ENCODE data around the gene DTD2. TPM values are rescaled to one million over a fixed set of nuclear protein-coding genes. Genes with fewer than 3 reads are reported as not detected.

The DTD2 gene
- total RNA-seq, 1 experiment from 2014 or later = 16.7 TPM

DNA sequence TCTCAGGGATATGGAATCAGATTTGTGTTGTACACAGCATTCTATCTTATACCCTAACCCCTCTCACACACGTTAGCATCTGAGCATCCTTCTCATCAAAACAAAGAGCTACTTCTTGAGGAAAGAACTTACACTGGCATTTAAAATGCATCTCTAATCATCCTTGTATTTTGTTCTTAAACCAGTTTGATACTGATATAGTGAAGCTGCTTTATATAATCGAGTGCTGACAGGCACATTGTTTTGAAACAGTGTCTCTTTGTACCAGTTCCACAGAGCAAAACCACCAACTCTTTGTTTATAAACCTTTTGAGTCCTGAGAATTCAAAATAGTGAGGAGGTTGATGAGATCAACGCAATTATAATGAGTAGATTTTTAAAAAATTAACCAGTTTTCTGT lies 21.7 kb upstream of the DTD2 start:
- Mint-ChIP-seq H3K27me3 (ENCODE audit: low read depth) (peaks cover 7% of the 10 kb centered on the region), H3K27ac (no peak overlapping the region), H3K36me3 (peaks cover 3% of the 10 kb centered on the region; the same call in 1 of the 2 replicates), H3K9me3 (peaks cover 5% of the 10 kb centered on the region), H3K4me1 (no peaks in the 10 kb centered on the region), H3K4me3 (no peak overlapping the region)
- POLR2A ChIA-PET = no interaction called here
- TF ChIP-seq, protein P1, sequence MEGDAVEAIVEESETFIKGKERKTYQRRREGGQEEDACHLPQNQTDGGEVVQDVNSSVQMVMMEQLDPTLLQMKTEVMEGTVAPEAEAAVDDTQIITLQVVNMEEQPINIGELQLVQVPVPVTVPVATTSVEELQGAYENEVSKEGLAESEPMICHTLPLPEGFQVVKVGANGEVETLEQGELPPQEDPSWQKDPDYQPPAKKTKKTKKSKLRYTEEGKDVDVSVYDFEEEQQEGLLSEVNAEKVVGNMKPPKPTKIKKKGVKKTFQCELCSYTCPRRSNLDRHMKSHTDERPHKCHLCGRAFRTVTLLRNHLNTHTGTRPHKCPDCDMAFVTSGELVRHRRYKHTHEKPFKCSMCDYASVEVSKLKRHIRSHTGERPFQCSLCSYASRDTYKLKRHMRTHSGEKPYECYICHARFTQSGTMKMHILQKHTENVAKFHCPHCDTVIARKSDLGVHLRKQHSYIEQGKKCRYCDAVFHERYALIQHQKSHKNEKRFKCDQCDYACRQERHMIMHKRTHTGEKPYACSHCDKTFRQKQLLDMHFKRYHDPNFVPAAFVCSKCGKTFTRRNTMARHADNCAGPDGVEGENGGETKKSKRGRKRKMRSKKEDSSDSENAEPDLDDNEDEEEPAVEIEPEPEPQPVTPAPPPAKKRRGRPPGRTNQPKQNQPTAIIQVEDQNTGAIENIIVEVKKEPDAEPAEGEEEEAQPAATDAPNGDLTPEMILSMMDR (IDR thresholded peaks at IDR 0.05) = no peak
- no peak for TF ChIP-seq ZMAT4 (CRISPR knock-in tag; IDR thresholded peaks at IDR 0.05)
- no peak for TF ChIP-seq AFF4 (CRISPR knock-in tag; IDR thresholded peaks at IDR 0.05; ENCODE audit: borderline replicate concordance)
- TF ChIP-seq, protein P2, sequence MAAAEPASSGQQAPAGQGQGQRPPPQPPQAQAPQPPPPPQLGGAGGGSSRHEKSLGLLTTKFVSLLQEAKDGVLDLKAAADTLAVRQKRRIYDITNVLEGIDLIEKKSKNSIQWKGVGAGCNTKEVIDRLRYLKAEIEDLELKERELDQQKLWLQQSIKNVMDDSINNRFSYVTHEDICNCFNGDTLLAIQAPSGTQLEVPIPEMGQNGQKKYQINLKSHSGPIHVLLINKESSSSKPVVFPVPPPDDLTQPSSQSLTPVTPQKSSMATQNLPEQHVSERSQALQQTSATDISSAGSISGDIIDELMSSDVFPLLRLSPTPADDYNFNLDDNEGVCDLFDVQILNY (CRISPR knock-in tag; IDR thresholded peaks at IDR 0.05) = no peak
- no peak for TF ChIP-seq TEAD4 (CRISPR knock-in tag; IDR thresholded peaks at IDR 0.05)
- no peak for TF ChIP-seq EMX1 (CRISPR knock-in tag; IDR thresholded peaks at IDR 0.05)
- TF ChIP-seq RORB (CRISPR knock-in tag; IDR thresholded peaks at IDR 0.05) = no peak
- TF ChIP-seq ZNF219 (CRISPR knock-in tag; IDR thresholded peaks at IDR 0.05; ENCODE audit: borderline replicate concordance) = no peak
- TF ChIP-seq, protein P3, sequence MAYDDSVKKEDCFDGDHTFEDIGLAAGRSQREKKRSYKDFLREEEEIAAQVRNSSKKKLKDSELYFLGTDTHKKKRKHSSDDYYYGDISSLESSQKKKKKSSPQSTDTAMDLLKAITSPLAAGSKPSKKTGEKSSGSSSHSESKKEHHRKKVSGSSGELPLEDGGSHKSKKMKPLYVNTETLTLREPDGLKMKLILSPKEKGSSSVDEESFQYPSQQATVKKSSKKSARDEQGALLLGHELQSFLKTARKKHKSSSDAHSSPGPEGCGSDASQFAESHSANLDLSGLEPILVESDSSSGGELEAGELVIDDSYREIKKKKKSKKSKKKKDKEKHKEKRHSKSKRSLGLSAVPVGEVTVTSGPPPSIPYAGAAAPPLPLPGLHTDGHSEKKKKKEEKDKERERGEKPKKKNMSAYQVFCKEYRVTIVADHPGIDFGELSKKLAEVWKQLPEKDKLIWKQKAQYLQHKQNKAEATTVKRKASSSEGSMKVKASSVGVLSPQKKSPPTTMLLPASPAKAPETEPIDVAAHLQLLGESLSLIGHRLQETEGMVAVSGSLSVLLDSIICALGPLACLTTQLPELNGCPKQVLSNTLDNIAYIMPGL (CRISPR knock-in tag; IDR thresholded peaks at IDR 0.05) = no peak
- no peak for TF ChIP-seq ZNF232 (CRISPR knock-in tag; IDR thresholded peaks at IDR 0.05)
- no peak for TF ChIP-seq GRHL2 (CRISPR knock-in tag; IDR thresholded peaks at IDR 0.05; ENCODE audit: insufficient replicate concordance, severe bottlenecking)
- CTCF ChIA-PET = interaction anchor here (0.8 kb wide), 1 partner anchor 61 kb away, joined by 3 read pairs; no protein-coding TSS in a partner anchor
- no peak for ATAC-seq
- DNase-seq (ENCODE audit: low spot score) = no peak

DNA sequence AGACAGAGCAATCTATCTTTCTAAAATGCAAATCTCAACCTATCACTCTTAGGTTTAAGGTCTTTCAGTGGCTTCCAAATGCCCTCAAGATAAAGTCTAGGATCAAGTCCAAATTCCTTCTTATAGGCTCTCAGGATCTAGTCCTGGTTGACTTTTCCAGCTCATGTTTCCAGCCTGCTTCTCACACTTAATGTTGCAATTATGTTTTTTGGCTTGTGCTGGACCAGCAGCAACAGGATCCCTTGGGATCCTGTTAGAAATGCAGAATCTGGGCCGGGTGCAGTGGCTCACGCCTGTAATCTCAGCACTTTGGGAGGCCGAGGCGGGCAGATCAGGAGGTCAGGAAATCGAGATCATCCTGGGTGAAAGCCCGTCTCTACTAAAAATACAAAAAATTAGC lies 19.9 kb upstream of the DTD2 start:
- H3K9me3 Mint-ChIP-seq = peaks cover 16% of the 10 kb centered on the region
- H3K36me3 Mint-ChIP-seq = peaks cover 10% of the 10 kb centered on the region
- no peak overlapping the region for H3K27ac Mint-ChIP-seq
- H3K4me1 Mint-ChIP-seq = no peaks in the 10 kb centered on the region
- no peak overlapping the region for H3K4me3 Mint-ChIP-seq
- DNase-seq (ENCODE audit: low spot score) (no peak), ATAC-seq (no peak)
- CTCF ChIA-PET = no interaction called here
- H3K27me3 Mint-ChIP-seq (ENCODE audit: low read depth) = peaks cover 7% of the 10 kb centered on the region; the same call in 1 of the 2 replicates
- POLR2A ChIA-PET = no interaction called here
- TF ChIP-seq GABPB1 (CRISPR knock-in tag; IDR thresholded peaks at IDR 0.05) = no peak
- no peak for TF ChIP-seq SMAD4 (CRISPR knock-in tag; IDR thresholded peaks at IDR 0.05)
- no peak for TF ChIP-seq ZMAT4 (CRISPR knock-in tag; IDR thresholded peaks at IDR 0.05)
- no peak for TF ChIP-seq TEAD4 (CRISPR knock-in tag; IDR thresholded peaks at IDR 0.05)
- TF ChIP-seq, protein P4, sequence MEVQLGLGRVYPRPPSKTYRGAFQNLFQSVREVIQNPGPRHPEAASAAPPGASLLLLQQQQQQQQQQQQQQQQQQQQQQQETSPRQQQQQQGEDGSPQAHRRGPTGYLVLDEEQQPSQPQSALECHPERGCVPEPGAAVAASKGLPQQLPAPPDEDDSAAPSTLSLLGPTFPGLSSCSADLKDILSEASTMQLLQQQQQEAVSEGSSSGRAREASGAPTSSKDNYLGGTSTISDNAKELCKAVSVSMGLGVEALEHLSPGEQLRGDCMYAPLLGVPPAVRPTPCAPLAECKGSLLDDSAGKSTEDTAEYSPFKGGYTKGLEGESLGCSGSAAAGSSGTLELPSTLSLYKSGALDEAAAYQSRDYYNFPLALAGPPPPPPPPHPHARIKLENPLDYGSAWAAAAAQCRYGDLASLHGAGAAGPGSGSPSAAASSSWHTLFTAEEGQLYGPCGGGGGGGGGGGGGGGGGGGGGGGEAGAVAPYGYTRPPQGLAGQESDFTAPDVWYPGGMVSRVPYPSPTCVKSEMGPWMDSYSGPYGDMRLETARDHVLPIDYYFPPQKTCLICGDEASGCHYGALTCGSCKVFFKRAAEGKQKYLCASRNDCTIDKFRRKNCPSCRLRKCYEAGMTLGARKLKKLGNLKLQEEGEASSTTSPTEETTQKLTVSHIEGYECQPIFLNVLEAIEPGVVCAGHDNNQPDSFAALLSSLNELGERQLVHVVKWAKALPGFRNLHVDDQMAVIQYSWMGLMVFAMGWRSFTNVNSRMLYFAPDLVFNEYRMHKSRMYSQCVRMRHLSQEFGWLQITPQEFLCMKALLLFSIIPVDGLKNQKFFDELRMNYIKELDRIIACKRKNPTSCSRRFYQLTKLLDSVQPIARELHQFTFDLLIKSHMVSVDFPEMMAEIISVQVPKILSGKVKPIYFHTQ (CRISPR knock-in tag; IDR thresholded peaks at IDR 0.05) = no peak
- TF ChIP-seq NFATC4 (CRISPR knock-in tag; IDR thresholded peaks at IDR 0.05) = no peak
- TF ChIP-seq JAZF1 (CRISPR knock-in tag; IDR thresholded peaks at IDR 0.05) = no peak
- TF ChIP-seq JUN (CRISPR knock-in tag; IDR thresholded peaks at IDR 0.05) = no peak
- TF ChIP-seq, protein P5, sequence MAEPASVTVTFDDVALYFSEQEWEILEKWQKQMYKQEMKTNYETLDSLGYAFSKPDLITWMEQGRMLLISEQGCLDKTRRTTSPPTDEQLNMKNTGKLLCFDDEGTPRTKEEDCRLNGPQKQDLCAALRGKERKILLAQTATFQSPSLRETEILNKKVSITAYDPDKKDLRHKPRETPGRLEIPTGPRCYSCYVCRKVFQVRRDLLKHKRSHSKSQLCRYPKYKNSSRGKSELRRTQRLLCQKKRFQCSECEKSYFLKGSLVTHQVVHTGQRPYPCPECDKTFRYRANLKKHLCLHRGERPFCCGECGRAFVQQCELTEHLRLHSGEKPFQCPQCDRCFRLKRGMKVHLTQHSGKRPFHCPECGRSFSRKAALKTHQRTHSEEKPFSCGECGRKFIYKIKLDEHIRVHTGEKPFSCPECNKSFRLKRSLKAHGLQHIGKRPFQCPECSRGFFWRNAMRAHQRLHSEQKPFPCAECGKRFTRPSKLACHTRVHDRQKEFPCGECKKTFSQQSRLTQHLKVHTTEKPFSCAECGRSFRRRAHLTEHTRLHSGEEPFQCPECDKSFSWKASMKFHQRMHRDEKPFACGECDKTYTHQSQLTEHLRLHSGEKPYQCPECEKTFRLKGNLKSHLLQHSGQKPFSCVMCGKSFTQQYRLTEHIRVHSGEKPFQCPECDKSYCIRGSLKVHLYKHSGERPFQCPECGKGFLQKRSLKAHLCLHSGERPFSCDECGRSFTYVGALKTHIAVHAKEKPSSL (CRISPR knock-in tag; conservative IDR thresholded peaks at IDR 0.05) = no peak
- TF ChIP-seq RORB (CRISPR knock-in tag; IDR thresholded peaks at IDR 0.05) = no peak
- no peak for TF ChIP-seq TP53 (CRISPR knock-in tag; IDR thresholded peaks at IDR 0.05)
- no peak for TF ChIP-seq ZNF671 (CRISPR knock-in tag; IDR thresholded peaks at IDR 0.05)
- no peak for TF ChIP-seq TEAD1 (CRISPR knock-in tag; IDR thresholded peaks at IDR 0.05)
